ENCODE data around the gene EFNA2. TPM values are rescaled to one million over a fixed set of nuclear protein-coding genes. Genes with fewer than 3 reads are reported as not detected.

The EFNA2 gene
- total RNA-seq, 1 experiment from 2014 or later, result 14.3 TPM

GRCh38 chr19:1349211-1349610 lies 63.5 kb downstream of the EFNA2 start:
- Histone ChIP-seq H2BK12ac (ENCODE audit: insufficient read length, low read depth, low read length) (no peak overlapping the region), H3K27me3 (ENCODE audit: insufficient read depth, low read length) (no peaks in the 10 kb centered on the region), H2BK5ac (ENCODE audit: insufficient read length, low read length) (no peak overlapping the region), H3K27ac (ENCODE audit: insufficient read length, low read depth, low read length) (no peak overlapping the region), H4K20me1 (ENCODE audit: control insufficient read depth, insufficient read depth, insufficient read length) (no peaks in the 10 kb centered on the region), H3K23ac (ENCODE audit: insufficient read length, low read depth, low read length) (no peak overlapping the region), H2BK15ac (ENCODE audit: low read depth, low read length) (no peak overlapping the region), H3K9ac (ENCODE audit: extremely low read depth, insufficient read length, low read length) (no peak overlapping the region), H4K91ac (ENCODE audit: insufficient read length, low read depth, low read length) (no peak overlapping the region), H3K4me2 (ENCODE audit: insufficient read depth, insufficient read length, low read length) (no peak overlapping the region), H3K14ac (ENCODE audit: insufficient read depth, low read length) (no peak overlapping the region), H3K9me3 (ENCODE audit: control insufficient read depth, low read depth, low read length) (no peaks in the 10 kb centered on the region), H2AK5ac (ENCODE audit: insufficient read length, low read length) (no peak overlapping the region), H3T11ph (ENCODE audit: low read length) (no peak overlapping the region), H3K79me2 (ENCODE audit: insufficient read depth, low read length) (no peaks in the 10 kb centered on the region), H3K23me2 (ENCODE audit: insufficient read length, low read depth, low read length, poor library complexity, severe bottlenecking) (peaks cover under 1% of the 10 kb centered on the region), H3K56ac (ENCODE audit: insufficient read length, low read depth, low read length) (no peak overlapping the region), H2BK120ac (ENCODE audit: low read depth, low read length, poor library complexity, severe bottlenecking) (no peak overlapping the region), H3K18ac (ENCODE audit: insufficient read length, low read depth, low read length) (no peak overlapping the region), H3K79me1 (ENCODE audit: insufficient read depth, low read depth, low read length, poor library complexity, severe bottlenecking) (no peaks in the 10 kb centered on the region), H2AFZ (ENCODE audit: low read length) (no peak overlapping the region), H2BK20ac (ENCODE audit: low read depth, low read length, poor library complexity, severe bottlenecking) (no peak overlapping the region), H4K5ac (ENCODE audit: insufficient read length, low read depth, low read length) (no peak overlapping the region), H3K4ac (ENCODE audit: low read depth, low read length) (no peak overlapping the region), H4K8ac (replicated peaks; ENCODE audit: insufficient read length, low read depth, low read length) (no peak overlapping the region), H3K4me1 (ENCODE audit: insufficient read depth, low read length) (no peaks in the 10 kb centered on the region)
- H3K9me3 Mint-ChIP-seq, result no peaks in the 10 kb centered on the region
- no peak for TF ChIP-seq CTCF (conservative IDR thresholded peaks at IDR 0.05)
- peaks cover 0 to 3% of the 10 kb centered on the region in 2 experiments; a peak in 2 of 4 replicates for H3K4me1 Mint-ChIP-seq
- no peak overlapping the region for H3K4me3 Mint-ChIP-seq
- H3K36me3 Mint-ChIP-seq (ENCODE audit: insufficient read depth in 1 of 3, low read depth in 3 of 3), result no peaks in the 10 kb centered on the region
- no peak overlapping the region; a peak in 1 of 7 replicates for H3K27ac Mint-ChIP-seq
- peaks cover 7% of the 10 kb centered on the region for H3K27me3 Mint-ChIP-seq (ENCODE audit: low read depth)
- no peak for DNase-seq
- no CpG with 5 or more reads among the region's 18 CpGs for WGBS (ENCODE audit: extremely low coverage, insufficient read length, low lambda C conversion rate)
